K562 (cell line): ENCODE data around the gene OTOP3. TPM values are rescaled to one million over a fixed set of nuclear protein-coding genes. Genes with fewer than 3 reads are reported as not detected.

Experiments
- ATAC-seq: fragments of 200-7000 bp; cut with Tn5 transposase; 3 replicates; pipeline ENCODE4 v1.9.1; 2020; ENCODE audit warnings: moderate library complexity
- BruUV-seq: library from RNA; stranded (reverse); fragments of 400-500 nt; replicated peaks from 2 replicates; lab custom pipeline; 2021; lab: Mats Ljungman, UMichigan
- CTCF ChIA-PET: fragments of 300-600 bp; formaldehyde crosslinking; extraction: SDS; loops from one replicate; lab custom pipeline; 2021; ENCODE audit warnings: low intra/inter-chr PET ratio; lab: Yijun Ruan, JAX
- POLR2A ChIA-PET: fragments of 300-600, 350-650 bp; sonication (Branson Sonifier 250); formaldehyde crosslinking; extraction: SDS; loops from one replicate; lab custom pipeline; 2021; ENCODE audit warnings: antibody characterized with exemption, inconsistent platforms; lab: Yijun Ruan, JAX
- DNase-seq, 4 experiments: peaks; one replicate each; pipeline versions ENCODE4 v3.0.0 to v3.0.0-alpha.2; 2011 to 2018; ENCODE audit warnings: low spot score in 3 of 4, mixed read lengths in 3 of 4; ENCODE audit errors: extremely low read depth in 1 of 4
- FAIRE-seq: peaks from 2 replicates; lab custom pipeline; 2011; peaks lifted over from hg19 to GRCh38; lab: Jason Lieb, UNC
- H2AFZ ChIP-seq: 2 replicates; pipeline ENCODE4 v1.6.0; 2011; ENCODE audit warnings: low read depth, low read length, control low read depth, inconsistent platforms
- H3K27ac ChIP-seq: fragments of 200-600 bp; 3 replicates; pipeline ENCODE4 v1.8.0; 2011; ENCODE audit warnings: low read depth, mild to moderate bottlenecking, control low read depth, inconsistent platforms, low read length, moderate library complexity, mixed read lengths; ENCODE audit errors: extremely low read depth
- H3K27me3 ChIP-seq, 2 experiments: fragments of 300-600 bp in 1 of 2; 2 replicates in 1 of 2; 3 replicates in 1 of 2; pipeline versions ENCODE4 v1.6.0 to v1.8.0; 2011; ENCODE audit warnings: inconsistent platforms in 2 of 2, low read length in 2 of 2, mild to moderate bottlenecking in 1 of 2, mixed read lengths in 1 of 2, moderate library complexity in 1 of 2; ENCODE audit not compliant: control insufficient read depth in 2 of 2, insufficient read depth in 2 of 2
- H3K36me3 ChIP-seq: fragments of 300-600 bp; 3 replicates; pipeline ENCODE4 v1.8.0; 2011; ENCODE audit warnings: mild to moderate bottlenecking, low read length, inconsistent platforms; ENCODE audit not compliant: control insufficient read depth, insufficient read depth
- H3K4me1 ChIP-seq, 2 experiments: fragments of 200-600 bp in 1 of 2; replicated peaks in 1 of 2; 2 replicates in 1 of 2; 3 replicates in 1 of 2; pipeline versions ENCODE4 v1.5.1 to v1.8.0; 2011; ENCODE audit warnings: inconsistent platforms in 2 of 2, low read length in 2 of 2, mild to moderate bottlenecking in 1 of 2, mixed read lengths in 1 of 2, moderate library complexity in 1 of 2; ENCODE audit not compliant: control insufficient read depth in 2 of 2, insufficient read depth in 2 of 2
- H3K4me2 ChIP-seq: 2 replicates; pipeline ENCODE4 v1.6.1; 2011; ENCODE audit warnings: low read length, control low read depth, inconsistent platforms, mixed read lengths; ENCODE audit not compliant: insufficient read depth
- H3K4me3 ChIP-seq: fragments of 200-600 bp; sonication (generic), shearing (Covaris generic); 2 replicates; pipeline ENCODE4 v1.5.1; 2016; ENCODE audit warnings: control low read depth, inconsistent platforms
- H3K79me2 ChIP-seq: fragments of 200-600 bp; 3 replicates; pipeline ENCODE4 v1.8.0; 2011; ENCODE audit warnings: low read length, inconsistent platforms; ENCODE audit not compliant: control insufficient read depth, insufficient read depth
- H3K9ac ChIP-seq, 2 experiments: 2 replicates each; pipeline versions ENCODE4 v1.6.0 to v1.6.1; 2011; ENCODE audit warnings: low read depth in 2 of 2, low read length in 2 of 2, control low read depth in 1 of 2, inconsistent platforms in 1 of 2, mild to moderate bottlenecking in 1 of 2, mixed read lengths in 1 of 2; ENCODE audit not compliant: insufficient read depth in 1 of 2
- H3K9me1 ChIP-seq: one replicate; pipeline ENCODE4 v1.6.0; 2011; ENCODE audit warnings: inconsistent platforms, mild to moderate bottlenecking, low read length, moderate library complexity; ENCODE audit not compliant: control insufficient read depth, insufficient read depth
- H3K9me3 ChIP-seq: replicated peaks from 2 replicates; pipeline ENCODE4 v1.5.1; 2011; ENCODE audit warnings: low read depth, low read length, inconsistent platforms; ENCODE audit not compliant: control insufficient read depth, insufficient read depth
- H4K20me1 ChIP-seq: replicated peaks from 2 replicates; pipeline ENCODE4 v1.6.1; 2011; ENCODE audit warnings: low read length, inconsistent platforms, mixed read lengths; ENCODE audit not compliant: control insufficient read depth, insufficient read depth
- ATF2 ChIP-seq: sonication (generic); formaldehyde crosslinking; IDR thresholded peaks from 2 replicates; pipeline ENCODE4 v1.8.1; 2022; ENCODE audit warnings: missing genetic modification reagents
- MAX ChIP-seq: sonication (generic); formaldehyde crosslinking; IDR thresholded peaks from 2 replicates; pipeline ENCODE4 v1.9.0; 2022; ENCODE audit warnings: mild to moderate bottlenecking, missing genetic modification reagents
- MEF2D ChIP-seq: conservative IDR thresholded peaks from 2 replicates; pipeline ENCODE4 v1.6.1; 2016; ENCODE audit warnings: low read depth, missing genetic modification characterization, missing compliant biosample characterization
- WGBS: fragments of 100-300 bp; shearing (Covaris generic); methylation state at CpG from one replicate; pipeline ENCODE4 v1.1.6; 2016; ENCODE audit warnings: low coverage, mixed read lengths; ENCODE audit not compliant: insufficient coverage; ENCODE audit errors: missing lambda C conversion rate; 5-methylcytosine and 5-hydroxymethylcytosine counted together
- in situ Hi-C: fragments of 300-500 bp; cut with MboI; formaldehyde crosslinking; loops from 4 replicates; pipeline ENCODE4 v1.15.0; 2018; ENCODE audit warnings: inconsistent platforms, mixed read lengths
- intact Hi-C: fragments of 100-400 bp; cut with micrococcal nuclease; formaldehyde crosslinking; loops from 2 replicates; pipeline ENCODE4 v1.14.2; 2022
- polyA plus RNA-seq, 8 experiments: library from polyadenylated mRNA; depleted of rRNA in 4 of 8; stranded (reverse) in 5 of 8; unstranded in 3 of 8; fragments of >200 nt; fragmentation: Nextera tagmentation in 2 of 8; fragmentation: Illumina TruSeq in 1 of 8; extraction: Ambion mirVana in 2 of 8; extraction: Trizol in 1 of 8; gene quantifications; 2 replicates each; pipeline versions ENCODE4 v1.2.1 to v1.2.3, GENCODE V29; 2011 to 2014; ENCODE audit warnings: inconsistent platforms in 1 of 8, missing spikeins in 1 of 8
- total RNA-seq, 7 experiments: library from RNA; depleted of rRNA in 6 of 7; stranded (reverse); fragments of >200 nt in 6 of 7; fragmentation: Illumina TruSeq in 2 of 7; extraction: Trizol in 2 of 7; gene quantifications; 2 replicates each; pipeline versions ENCODE4 v1.2.1 to v1.2.3, GENCODE V29; 2011 to 2021; ENCODE audit warnings: low replicate concordance in 1 of 7

The OTOP3 gene
- total and polyA plus RNA-seq, 9 of the 15 experiments (the other 6 are each of a cell fraction or from before 2014, with no cell fraction given): not detected

GRCh38 chr17:74936470-74936799 lies 737 bp downstream of the OTOP3 start:
- Histone ChIP-seq H3K27me3 (peaks cover 6 to 25% of the 10 kb centered on the region in 2 experiments; a peak in 4 of 5 replicates), H3K9me1 (no peaks in the 10 kb centered on the region), H3K9me3 (no peaks in the 10 kb centered on the region), H2AFZ (no peak overlapping the region), H3K79me2 (no peaks in the 10 kb centered on the region), H3K4me1 (peaks cover 9 to 17% of the 10 kb centered on the region in 2 experiments; a peak in 4 of 5 replicates), H3K36me3 (no peaks in the 10 kb centered on the region), H3K4me2 (no peak overlapping the region), H3K4me3 (no peak overlapping the region), H3K9ac (no peak overlapping the region), H3K27ac (no peak overlapping the region), H4K20me1 (0 out of 2 replicates have a peak, but pooled peaks cover 4% of the 10 kb centered on the region)
- ATAC-seq (no peak), FAIRE-seq (no peak), DNase-seq (no peak)
- CTCF ChIA-PET: no interaction called here
- 4% methylated on average over 12 of the region's 12 CpGs for WGBS
- POLR2A ChIA-PET: interaction anchor here (1.1 kb wide), 1 partner anchor 13 kb away, joined by 4 read pairs; no protein-coding TSS in a partner anchor
- in situ Hi-C loops (no loop called here), intact Hi-C loops (no loop called here)
- no TSS peak for BruUV-seq
- TF ChIP-seq MAX (no peak), ATF2 (CRISPR knock-in tag) (no peak), MEF2D (tag) (no peak)
